ACC112 (cell line): ENCODE measurements around the gene KCNH3.
A peak's percentile ranks its signal among the peaks of the same experiment; 100 is the strongest.

Experiments used
- H2AFZ ChIP-seq: fragments of 200-600 bp; sonication (generic); one replicate; pipeline ENCODE4 v1.6.0; 2017; ENCODE audit warnings: antibody characterized with exemption, low read length; ENCODE audit not compliant: unreplicated experiment
- H3K27ac ChIP-seq: fragments of 200-600 bp; sonication (generic); 2 replicates; pipeline ENCODE4 v1.5.1; 2014; ENCODE audit warnings: low read depth, mild to moderate bottlenecking, antibody characterized with exemption, low read length, moderate library complexity
- H3K27me3 ChIP-seq: fragments of 200-600 bp; sonication (generic); 2 replicates; pipeline ENCODE4 v1.6.1; 2014; ENCODE audit warnings: mild to moderate bottlenecking, antibody characterized with exemption, low read length, moderate library complexity, mixed read lengths; ENCODE audit not compliant: insufficient read depth
- H3K36me3 ChIP-seq: fragments of 200-600 bp; sonication (generic); 2 replicates; pipeline ENCODE4 v1.6.1; 2016; ENCODE audit warnings: mild to moderate bottlenecking, antibody characterized with exemption, low read length, moderate library complexity, mixed read lengths; ENCODE audit not compliant: insufficient read depth
- H3K4me1 ChIP-seq: fragments of 200-600 bp; sonication (generic); one replicate; pipeline ENCODE4 v1.6.1; 2016; ENCODE audit warnings: low read length, mixed read lengths; ENCODE audit not compliant: insufficient read depth, unreplicated experiment, control insufficient read depth
- H3K4me3 ChIP-seq: fragments of 200-600 bp; sonication (generic); 2 replicates; pipeline ENCODE4 v1.5.1; 2014; ENCODE audit warnings: mild to moderate bottlenecking, low read depth, low read length
- H3K79me2 ChIP-seq: fragments of 200-600 bp; sonication (generic); one replicate; pipeline ENCODE4 v1.6.0; 2016; ENCODE audit warnings: low read length; ENCODE audit not compliant: control insufficient read depth, unreplicated experiment, insufficient read depth

The KCNH3 gene

GRCh38 chr12:49538510-49539403 lies at the start of gene KCNH3:
Gene KCNH3 (plus strand): TSS chr12:49539030. CDS start chr12:49539417, 387 bp downstream.
- no peaks in the 10 kb centered on the region for H3K79me2 ChIP-seq
- H3K4me1 ChIP-seq, result peaks cover 19% of the 10 kb centered on the region
- peak within 1 kb of the TSS; percentile 72 for H3K4me3 ChIP-seq
- H3K36me3 ChIP-seq, result no peaks in the 10 kb centered on the region
- no peak within 1 kb of the TSS for H3K27ac ChIP-seq
- H2AFZ ChIP-seq, result no peak within 1 kb of the TSS
- peaks cover 31% of the 10 kb centered on the region for H3K27me3 ChIP-seq

DNA sequence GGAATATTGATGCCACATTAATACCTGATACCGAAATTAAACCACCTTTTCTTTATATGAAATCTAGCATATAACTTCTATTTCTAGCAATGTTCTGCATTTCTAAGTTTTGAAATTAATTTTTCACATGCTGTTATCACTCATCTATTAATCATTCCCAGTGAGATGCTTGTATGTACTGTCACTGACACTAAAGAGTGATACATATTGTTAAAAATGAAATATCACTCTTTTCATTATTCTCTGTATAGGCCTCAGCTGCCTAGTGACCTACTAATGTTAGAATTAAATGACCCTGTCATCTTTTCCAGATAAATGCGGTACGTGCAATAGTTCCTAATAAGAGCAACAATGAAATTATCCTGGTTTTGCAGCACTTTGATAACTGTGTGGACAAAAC lies 49.7 kb upstream of the KCNH3 start:
- Histone ChIP-seq H3K4me1 (peaks cover 24% of the 10 kb centered on the region), H3K27me3 (no peaks in the 10 kb centered on the region), H3K36me3 (peaks cover 7% of the 10 kb centered on the region; the same call in 1 of the 2 replicates), H2AFZ (no peak overlapping the region), H3K4me3 (no peak overlapping the region), H3K79me2 (peaks cover 5% of the 10 kb centered on the region), H3K27ac (peak overlapping the region; percentile 76)

GRCh38 chr12:49489720-49490119 lies 49.1 kb upstream of the KCNH3 start:
- H2AFZ ChIP-seq, result no peak overlapping the region
- peak overlapping the region; percentile 76 for H3K27ac ChIP-seq
- no peaks in the 10 kb centered on the region for H3K27me3 ChIP-seq
- peaks cover 5% of the 10 kb centered on the region for H3K79me2 ChIP-seq
- H3K36me3 ChIP-seq, result peaks cover 6% of the 10 kb centered on the region; the same call in 1 of the 2 replicates
- peaks cover 24% of the 10 kb centered on the region for H3K4me1 ChIP-seq
- no peak overlapping the region for H3K4me3 ChIP-seq

- Histone ChIP-seq H3K79me2 (peaks cover 5% of the 10 kb centered on the region), H3K4me1 (peaks cover 24% of the 10 kb centered on the region), H3K4me3 (no peak overlapping the region), H3K27me3 (no peaks in the 10 kb centered on the region), H3K36me3 (peaks cover 21% of the 10 kb centered on the region), H3K27ac (no peak overlapping the region), H2AFZ (no peak overlapping the region)
Measured at GRCh38 chr12:49491823-49492222, 47.0 kb upstream of the KCNH3 start.

- Histone ChIP-seq H3K4me1 (peaks cover 24% of the 10 kb centered on the region), H2AFZ (no peak overlapping the region), H3K27me3 (no peaks in the 10 kb centered on the region), H3K27ac (no peak overlapping the region), H3K36me3 (peaks cover 33% of the 10 kb centered on the region), H3K4me3 (no peak overlapping the region), H3K79me2 (peaks cover 5% of the 10 kb centered on the region)
Measured at GRCh38 chr12:49493900-49494299, 44.9 kb upstream of the KCNH3 start.

DNA sequence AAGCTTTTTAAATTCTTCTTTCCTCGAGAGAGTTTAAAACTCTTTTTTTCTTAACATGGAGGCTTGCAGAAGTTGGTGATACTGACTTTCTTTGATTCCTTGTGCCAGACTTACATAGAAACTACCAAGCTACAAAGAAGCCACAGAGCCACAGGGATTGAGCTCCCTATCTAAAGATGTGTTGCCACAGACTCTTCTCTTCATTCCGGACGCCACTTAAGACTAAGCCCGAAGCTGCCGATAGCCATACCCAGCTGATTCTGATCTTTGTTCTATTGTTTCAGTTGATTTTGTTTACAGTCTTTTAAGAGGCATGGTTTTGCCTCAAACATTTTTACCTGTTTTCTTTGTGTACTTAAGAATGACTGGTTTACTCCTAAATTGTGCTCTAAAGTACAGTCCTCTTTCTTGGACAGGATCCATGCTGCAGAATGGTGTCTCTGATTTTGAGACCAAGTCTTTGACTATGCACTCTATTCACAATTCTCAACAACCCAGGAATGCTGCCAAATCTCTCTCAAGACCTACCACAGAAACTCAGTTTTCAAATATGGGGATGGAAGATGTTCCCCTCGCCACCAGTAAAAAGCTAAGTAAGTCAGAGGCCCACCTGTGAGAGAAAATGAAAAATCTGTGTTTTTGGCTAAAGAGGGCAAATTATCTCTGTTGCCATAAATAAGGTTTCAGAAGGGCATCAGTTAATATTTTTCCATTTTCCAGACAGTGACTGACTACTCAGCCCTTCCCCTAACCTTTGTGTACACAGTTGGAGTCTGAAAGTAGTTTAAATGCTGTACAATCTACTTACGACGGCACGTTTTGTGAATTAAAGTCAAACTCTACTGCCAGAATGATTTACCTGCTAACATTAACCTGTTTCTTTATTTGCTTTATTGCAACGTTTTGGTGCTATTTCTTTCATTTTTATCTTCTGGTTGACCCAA lies 42.1 kb upstream of the KCNH3 start:
- Histone ChIP-seq H3K4me1 (peaks cover 5% of the 10 kb centered on the region), H3K79me2 (peaks cover 4% of the 10 kb centered on the region), H3K27ac (no peak overlapping the region), H3K36me3 (peaks cover 49% of the 10 kb centered on the region), H2AFZ (no peak overlapping the region), H3K4me3 (no peak overlapping the region), H3K27me3 (no peaks in the 10 kb centered on the region)

GRCh38 chr12:49501895-49502294 lies 36.9 kb upstream of the KCNH3 start:
- no peak overlapping the region for H3K4me3 ChIP-seq
- H3K79me2 ChIP-seq, result no peaks in the 10 kb centered on the region
- no peaks in the 10 kb centered on the region for H3K27me3 ChIP-seq
- no peak overlapping the region for H2AFZ ChIP-seq
- H3K27ac ChIP-seq, result peak overlapping the region; percentile 68
- H3K4me1 ChIP-seq, result peaks cover 52% of the 10 kb centered on the region
- peaks cover 42% of the 10 kb centered on the region for H3K36me3 ChIP-seq

DNA sequence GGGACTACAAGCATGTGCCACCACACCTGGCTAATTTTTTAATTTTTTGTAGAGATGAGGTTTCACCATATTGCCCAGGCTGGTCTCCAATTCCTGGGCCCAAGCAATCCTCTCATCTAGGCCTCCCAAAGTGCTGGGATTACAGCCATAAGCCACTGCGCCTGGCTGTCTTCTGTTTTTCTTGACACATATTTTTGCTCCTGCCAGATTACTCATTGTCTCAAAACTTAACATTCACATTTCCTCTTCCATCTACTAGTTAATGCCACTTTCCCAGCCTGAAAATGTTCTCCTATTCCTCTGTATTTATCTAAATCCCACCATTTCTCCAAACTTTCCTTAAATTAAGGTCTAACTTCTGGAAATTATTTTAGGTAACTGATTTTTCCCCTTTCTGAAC lies 36.2 kb upstream of the KCNH3 start:
- H2AFZ ChIP-seq, result no peak overlapping the region
- H3K4me1 ChIP-seq, result peaks cover 56% of the 10 kb centered on the region
- H3K27me3 ChIP-seq, result no peaks in the 10 kb centered on the region
- no peak overlapping the region for H3K4me3 ChIP-seq
- H3K36me3 ChIP-seq, result peaks cover 38% of the 10 kb centered on the region
- peak overlapping the region; percentile 68 for H3K27ac ChIP-seq
- no peaks in the 10 kb centered on the region for H3K79me2 ChIP-seq

DNA sequence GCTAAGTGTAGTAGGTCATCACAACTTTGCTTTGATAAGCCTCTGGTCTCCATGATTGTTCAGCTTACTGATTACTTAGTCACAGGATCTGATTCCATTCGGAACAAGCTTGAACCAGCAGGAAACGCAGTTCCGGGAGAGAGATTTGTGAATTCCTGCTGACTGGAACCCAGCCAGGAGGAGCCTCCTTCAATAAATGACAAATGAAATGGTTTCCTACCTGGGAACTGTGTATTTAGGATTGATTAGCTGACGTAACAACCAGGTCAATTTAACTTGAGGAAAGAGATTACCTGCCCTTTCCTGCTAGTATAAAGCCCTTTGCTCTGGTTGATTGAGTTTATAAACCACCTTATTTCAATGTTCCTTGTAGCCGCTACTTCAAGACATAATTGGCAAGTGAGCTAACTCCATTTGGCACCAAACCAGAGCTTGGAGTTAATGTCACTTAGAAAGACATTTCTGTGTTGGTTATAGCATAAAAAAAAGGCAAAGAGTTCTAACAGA lies 35.1 kb upstream of the KCNH3 start:
- H3K36me3 ChIP-seq, result peaks cover 30% of the 10 kb centered on the region
- no peaks in the 10 kb centered on the region for H3K79me2 ChIP-seq
- no peaks in the 10 kb centered on the region for H3K27me3 ChIP-seq
- no peak overlapping the region for H2AFZ ChIP-seq
- peaks cover 64% of the 10 kb centered on the region for H3K4me1 ChIP-seq
- peak overlapping the region; percentile 83 for H3K27ac ChIP-seq
- no peak overlapping the region for H3K4me3 ChIP-seq

DNA sequence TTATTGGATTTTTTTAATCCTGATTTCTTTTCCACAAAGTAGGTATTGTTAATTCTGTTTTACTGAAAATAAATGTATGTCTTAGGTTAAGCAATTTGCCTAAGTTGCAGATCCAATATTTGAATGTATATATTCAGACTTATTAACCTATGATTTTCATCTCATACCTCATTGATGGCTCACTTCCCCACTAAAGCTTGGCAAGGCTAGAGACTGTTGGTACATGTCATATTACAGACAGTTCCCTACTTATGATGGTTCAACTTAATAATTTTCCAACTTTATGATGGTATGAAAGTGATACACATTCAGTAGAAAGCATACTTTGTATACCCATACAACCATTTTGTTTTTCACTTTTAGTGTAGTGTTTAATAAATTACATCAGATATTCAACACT lies 33.2 kb upstream of the KCNH3 start:
- Histone ChIP-seq H3K4me3 (no peak overlapping the region), H2AFZ (no peak overlapping the region), H3K36me3 (peaks cover 18% of the 10 kb centered on the region), H3K27me3 (no peaks in the 10 kb centered on the region), H3K79me2 (no peaks in the 10 kb centered on the region), H3K4me1 (peaks cover 73% of the 10 kb centered on the region), H3K27ac (peak overlapping the region; percentile 83)
